Muscle of leg (tissue), 11 donors: ENCODE data around the gene C10orf90. TPM values are rescaled to one million over a fixed set of nuclear protein-coding genes. Genes with fewer than 3 reads are reported as not detected.
"Not testable (repeated sequence)": the region's sequence is repeated elsewhere in the genome, so short reads cannot be mapped to it uniquely, and the experiment has no call there.

Source experiments
- DNase-seq: peaks from one replicate; pipeline ENCODE4 v3.0.0; 2013
- H3K27ac ChIP-seq: one replicate; pipeline ENCODE4 v1.5.1; 2013; ENCODE audit warnings: mild to moderate bottlenecking, low read length, control low read depth
- H3K27me3 ChIP-seq: one replicate; pipeline ENCODE4 v1.6.1; 2013; ENCODE audit warnings: low read length; ENCODE audit not compliant: control insufficient read depth, insufficient read depth
- H3K36me3 ChIP-seq: one replicate; pipeline ENCODE4 v1.6.1; 2013; ENCODE audit warnings: low read length; ENCODE audit not compliant: control insufficient read depth, insufficient read depth
- H3K4me1 ChIP-seq: one replicate; pipeline ENCODE4 v1.6.1; 2013; ENCODE audit warnings: low read length; ENCODE audit not compliant: control insufficient read depth, insufficient read depth
- H3K4me3 ChIP-seq: one replicate; pipeline ENCODE4 v1.5.1; 2013; ENCODE audit warnings: low read length, control low read depth
- H3K9me3 ChIP-seq: replicated peaks from 2 replicates; pipeline ENCODE4 v1.6.1; 2013; ENCODE audit warnings: low read depth, low read length; ENCODE audit not compliant: control insufficient read depth
- WGBS: methylation state at CpG from one replicate; pipeline ENCODE4 v1.1.5; 2013; ENCODE audit warnings: missing lambda C conversion rate; ENCODE audit not compliant: insufficient coverage; 5-methylcytosine and 5-hydroxymethylcytosine counted together
- polyA plus RNA-seq, 8 donors: library from polyadenylated mRNA; unstranded; fragments of 120-200 nt; gene quantifications; one replicate each; pipeline versions ENCODE4 v1.2.1 to v1.2.3, GENCODE V29; 2013; ENCODE audit warnings: inconsistent platforms in 1 of 8, low replicate concordance in 1 of 8; ENCODE audit not compliant: insufficient read length in 8 of 8, insufficient read depth in 1 of 8
- total RNA-seq: library from RNA; stranded (reverse); fragments of 120-200 nt; gene quantifications from one replicate; pipeline ENCODE4 v1.2.4, GENCODE V29; 2013

Gene C10orf90
- total and polyA plus RNA-seq, 9 donors, result 0.53 to 1.1 (median 0.80) TPM

DNA sequence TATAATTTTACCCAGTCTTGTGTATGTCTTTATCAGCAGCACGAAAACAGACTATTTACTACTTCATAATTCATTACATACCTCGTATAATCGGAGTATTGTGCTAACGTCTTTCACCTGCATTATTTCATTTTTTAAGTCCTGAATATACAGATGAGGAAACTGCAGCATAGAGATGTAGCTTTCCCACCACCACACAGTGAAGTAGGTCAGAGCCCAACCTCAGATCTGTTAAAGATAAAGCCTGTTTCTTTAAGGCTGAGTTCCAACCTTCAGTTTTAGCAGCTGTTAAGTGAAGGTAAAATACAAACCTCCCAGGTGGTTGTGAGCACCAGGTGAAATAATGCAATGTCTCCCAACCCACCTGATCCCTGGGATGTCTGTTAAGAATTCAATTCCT lies 280.2 kb downstream of the C10orf90 start:
- Histone ChIP-seq H3K9me3 (no peaks in the 10 kb centered on the region), H3K27ac (peak overlapping the region; percentile 30), H3K4me3 (no peak overlapping the region), H3K36me3 (no peaks in the 10 kb centered on the region), H3K4me1 (peaks cover 23% of the 10 kb centered on the region), H3K27me3 (peaks cover 8% of the 10 kb centered on the region)
- no CpG with 5 or more reads among the region's 4 CpGs for WGBS
- no peak for DNase-seq

GRCh38 chr10:126387931-126388911 lies 282.3 kb downstream of the C10orf90 start, which contains the start of gene ADAM12:
Gene ADAM12 (minus strand): TSS chr10:126388477. CDS start chr10:126388145, 332 bp downstream.
- peak; percentile 91 for DNase-seq
- H3K9me3 ChIP-seq, result peaks cover 8% of the 10 kb centered on the region
- peaks cover 22% of the 10 kb centered on the region for H3K4me1 ChIP-seq
- WGBS, result 2% methylated on average over 123 of the region's 127 CpGs
- H3K27me3 ChIP-seq, result peaks cover 8% of the 10 kb centered on the region
- no peaks in the 10 kb centered on the region for H3K36me3 ChIP-seq
- no peak within 1 kb of the TSS for H3K27ac ChIP-seq
- peak within 1 kb of the TSS; percentile 65 for H3K4me3 ChIP-seq

- Histone ChIP-seq H3K27me3 (peaks cover 8% of the 10 kb centered on the region), H3K4me3 (peak overlapping the region; percentile 64), H3K9me3 (peaks cover 8% of the 10 kb centered on the region), H3K4me1 (peaks cover 22% of the 10 kb centered on the region), H3K27ac (peak overlapping the region; percentile 23), H3K36me3 (no peaks in the 10 kb centered on the region)
- peak; percentile 90 for DNase-seq
- WGBS, result under 1% methylated on average over 47 of the region's 50 CpGs
Observed at GRCh38 chr10:126387041-126387921, 283.2 kb downstream of the C10orf90 start.

- Histone ChIP-seq H3K9me3 (peaks cover 8% of the 10 kb centered on the region), H3K27me3 (peaks cover 8% of the 10 kb centered on the region), H3K36me3 (no peaks in the 10 kb centered on the region), H3K4me3 (no peak overlapping the region), H3K27ac (no peak overlapping the region), H3K4me1 (peaks cover 23% of the 10 kb centered on the region)
- 86% methylated on average over 2 of the region's 5 CpGs for WGBS
- DNase-seq, result no peak
Observed at GRCh38 chr10:126384269-126384873, 286.1 kb downstream of the C10orf90 start.

- Histone ChIP-seq H3K36me3 (no peaks in the 10 kb centered on the region), H3K27ac (peak overlapping the region; percentile 37), H3K27me3 (no peaks in the 10 kb centered on the region), H3K4me1 (peaks cover 9% of the 10 kb centered on the region), H3K9me3 (peaks cover 8% of the 10 kb centered on the region), H3K4me3 (no peak overlapping the region)
- no CpG with 5 or more reads among the region's 7 CpGs for WGBS
- peak; percentile 86 for DNase-seq
Observed at GRCh38 chr10:126380352-126381076, 290.0 kb downstream of the C10orf90 start.

DNA sequence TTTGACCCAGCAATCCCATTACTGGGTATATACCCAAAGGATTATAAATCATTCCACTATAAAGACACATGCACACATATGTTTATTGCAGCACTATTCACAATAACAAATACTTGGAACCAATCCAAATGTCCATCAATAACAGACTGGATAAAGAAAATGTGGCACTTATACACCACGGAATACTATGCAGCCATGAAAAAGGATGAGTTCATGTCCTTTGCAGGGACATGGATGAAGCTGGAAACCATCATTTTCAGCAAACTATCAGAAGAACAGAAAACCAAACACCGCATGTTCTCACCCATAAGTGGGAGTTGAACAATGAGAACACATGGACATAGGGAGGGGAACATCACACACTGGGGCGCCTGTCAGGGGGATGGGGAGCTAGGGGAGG lies 291.3 kb downstream of the C10orf90 start:
- H3K36me3 ChIP-seq, H3K4me1 ChIP-seq, DNase-seq, H3K9me3 ChIP-seq, H3K4me3 ChIP-seq, H3K27ac ChIP-seq, H3K27me3 ChIP-seq: not testable (repeated sequence)
- WGBS, result no CpG with 5 or more reads among the region's 3 CpGs

DNA sequence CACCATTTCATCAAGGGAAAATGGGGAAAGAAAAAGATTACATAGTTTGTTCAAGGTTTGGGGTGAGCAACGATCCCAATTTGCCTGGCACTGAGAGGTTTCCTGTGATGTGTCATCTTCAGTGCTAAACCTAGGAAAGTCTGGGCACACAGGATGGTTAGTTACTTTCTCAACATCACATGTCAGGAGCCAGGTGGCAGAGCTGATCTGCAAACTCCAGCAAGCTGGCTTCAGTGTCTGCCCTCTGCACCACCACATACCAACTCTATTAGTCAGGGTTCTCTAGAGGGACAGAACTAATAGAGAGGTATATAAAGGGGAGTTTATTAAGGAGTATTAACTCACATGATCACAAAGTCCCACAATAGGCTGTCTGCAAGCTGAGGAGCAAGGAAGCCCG lies 293.5 kb downstream of the C10orf90 start:
- H3K4me3 ChIP-seq, result no peak overlapping the region
- no CpG with 5 or more reads among the region's 2 CpGs for WGBS
- peaks cover 26% of the 10 kb centered on the region for H3K4me1 ChIP-seq
- H3K9me3 ChIP-seq, result no peaks in the 10 kb centered on the region
- DNase-seq, result no peak
- no peak overlapping the region for H3K27ac ChIP-seq
- H3K36me3 ChIP-seq, result no peaks in the 10 kb centered on the region
- no peaks in the 10 kb centered on the region for H3K27me3 ChIP-seq

DNA sequence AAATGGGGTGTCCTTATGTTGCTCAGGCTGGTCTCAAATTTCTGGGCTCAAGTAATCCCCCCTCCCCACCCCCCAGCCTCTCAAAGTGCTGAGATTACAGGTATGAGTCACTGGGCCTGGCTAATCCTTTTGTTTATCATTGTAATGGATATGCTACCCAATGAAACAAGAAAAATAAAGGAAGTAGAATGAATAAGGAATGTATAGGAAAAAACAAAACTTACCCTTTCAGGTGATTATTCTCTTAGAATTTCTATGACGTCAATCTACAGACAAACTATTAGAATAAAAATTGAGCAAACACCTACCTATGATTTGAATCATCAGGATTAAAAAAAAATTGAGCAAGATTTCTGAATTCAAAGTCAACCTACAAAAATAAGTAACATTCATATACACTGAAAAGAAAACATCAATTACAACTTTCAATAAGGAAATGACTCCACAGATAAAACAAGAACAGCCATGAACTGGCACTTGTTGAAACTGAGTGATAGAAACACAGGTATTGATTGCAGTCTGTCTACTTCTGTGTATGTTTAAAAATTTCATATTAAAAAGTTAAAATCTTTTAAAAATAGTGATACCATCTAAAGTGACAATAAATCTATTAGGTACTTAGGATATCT lies 294.5 kb downstream of the C10orf90 start:
- Histone ChIP-seq H3K4me1 (peaks cover 27% of the 10 kb centered on the region), H3K36me3 (no peaks in the 10 kb centered on the region), H3K4me3 (no peak overlapping the region), H3K9me3 (no peaks in the 10 kb centered on the region), H3K27ac (no peak overlapping the region), H3K27me3 (no peaks in the 10 kb centered on the region)
- DNase-seq, result no peak
- WGBS, result no CpG with 5 or more reads among the region's 1 CpG

GRCh38 chr10:126375299-126375698 lies 295.2 kb downstream of the C10orf90 start:
- no peak for DNase-seq
- Histone ChIP-seq H3K27ac (no peak overlapping the region), H3K27me3 (no peaks in the 10 kb centered on the region), H3K9me3 (no peaks in the 10 kb centered on the region), H3K4me3 (no peak overlapping the region), H3K4me1 (peaks cover 26% of the 10 kb centered on the region), H3K36me3 (no peaks in the 10 kb centered on the region)
